NCI-H2171 treated with DMSO at 0.1 percent for 48 hours (cell line): ENCODE data around the gene ZNF469.
"Not testable (repeated sequence)": the region's sequence is repeated elsewhere in the genome, so short reads cannot be mapped to it uniquely, and the experiment has no call there.

Experiments
- DNase-seq: peaks from one replicate; lab custom pipeline; 2025; lab: John Stamatoyannopoulos, UW

The ZNF469 gene

DNA sequence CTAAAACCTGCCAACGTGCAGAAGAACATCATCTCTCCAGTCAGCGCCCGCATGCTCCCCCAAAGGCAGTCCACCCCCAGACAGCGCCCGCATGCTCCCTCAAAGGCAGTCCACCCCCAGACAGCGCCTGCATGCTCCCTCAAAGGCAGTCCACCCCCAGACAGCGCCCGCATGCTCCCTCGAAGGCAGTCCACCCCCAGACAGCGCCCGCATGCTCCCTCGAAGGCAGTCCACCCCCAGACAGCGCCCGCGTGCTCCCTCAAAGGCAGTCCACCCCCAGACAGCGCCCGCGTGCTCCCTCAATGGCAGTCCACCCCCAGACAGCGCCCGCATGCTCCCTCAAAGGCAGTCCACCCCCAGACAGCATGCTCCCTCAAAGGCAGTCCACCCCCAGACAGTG is 22.4 kb upstream of the ZNF469 start:
- not testable (repeated sequence) for DNase-seq

DNA sequence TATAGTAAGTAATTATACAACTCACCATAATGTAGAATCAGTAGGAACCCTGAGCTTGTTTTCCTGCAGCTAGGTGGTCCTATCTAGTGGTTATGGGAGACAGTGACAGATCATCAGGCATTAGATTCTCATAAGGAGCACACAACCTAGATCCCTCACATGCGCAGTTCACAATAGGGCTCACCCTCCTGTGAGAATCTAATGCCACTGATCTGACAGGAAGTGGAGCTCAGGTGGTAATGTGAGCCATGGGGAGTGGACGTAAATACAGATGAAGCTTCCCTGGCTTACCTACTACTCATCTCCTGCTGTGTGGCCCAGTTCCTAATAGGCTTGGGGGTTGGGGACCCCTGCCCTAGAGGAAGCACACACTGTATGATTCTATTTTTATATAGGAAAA is 21.8 kb upstream of the ZNF469 start:
- DNase-seq: no peak

DNA sequence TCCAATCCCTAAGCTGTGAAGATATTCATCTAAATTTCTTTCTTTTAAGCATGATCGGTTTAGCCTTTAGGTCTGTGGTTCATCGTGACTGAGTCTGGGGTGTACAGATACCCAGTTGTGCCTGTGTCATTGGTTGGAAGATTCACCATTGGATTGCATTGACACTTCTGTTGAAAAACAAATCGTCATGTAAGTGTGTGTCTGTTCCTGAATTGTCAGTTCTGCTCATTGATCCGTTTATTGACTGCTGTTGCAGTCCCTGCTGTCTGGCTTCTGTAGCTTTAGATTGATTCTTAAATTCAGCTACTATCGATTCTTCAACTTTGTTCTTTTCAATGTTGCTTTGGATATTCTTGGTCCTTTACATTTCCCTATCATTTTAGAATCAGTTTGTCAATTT is 21.0 kb upstream of the ZNF469 start:
- no peak for DNase-seq

DNA sequence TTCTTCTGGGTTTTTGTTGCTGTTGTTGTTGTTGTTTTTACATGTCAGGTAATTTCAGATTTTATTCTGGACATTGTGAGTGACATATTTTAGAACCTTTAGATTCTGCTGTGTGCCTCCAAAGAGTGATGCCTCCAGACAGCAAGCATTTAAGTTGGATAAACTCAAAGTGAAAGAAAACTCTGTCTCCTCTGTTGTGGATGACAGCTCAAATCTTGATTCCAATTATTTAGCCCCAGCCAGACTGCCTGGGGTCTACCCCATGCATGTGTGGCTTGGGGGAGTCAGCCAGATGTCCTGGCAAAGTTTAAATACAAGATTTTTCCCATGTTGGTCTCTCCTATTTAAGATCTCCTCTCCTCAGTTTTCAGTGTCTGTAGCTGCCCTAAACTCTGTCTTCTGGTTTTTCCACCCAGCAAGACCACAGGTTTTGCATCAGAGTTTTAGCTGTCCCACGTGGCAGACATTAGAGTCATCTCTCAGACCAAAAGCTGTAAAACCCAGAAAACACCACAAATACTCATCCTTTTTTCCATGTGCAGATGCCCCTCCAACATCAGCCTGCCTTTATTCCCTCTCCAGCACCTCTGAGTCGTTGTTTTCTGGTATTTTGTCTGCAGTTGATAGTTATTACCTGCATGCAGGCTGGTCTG is 19.4 kb upstream of the ZNF469 start:
- no peak for DNase-seq

DNA sequence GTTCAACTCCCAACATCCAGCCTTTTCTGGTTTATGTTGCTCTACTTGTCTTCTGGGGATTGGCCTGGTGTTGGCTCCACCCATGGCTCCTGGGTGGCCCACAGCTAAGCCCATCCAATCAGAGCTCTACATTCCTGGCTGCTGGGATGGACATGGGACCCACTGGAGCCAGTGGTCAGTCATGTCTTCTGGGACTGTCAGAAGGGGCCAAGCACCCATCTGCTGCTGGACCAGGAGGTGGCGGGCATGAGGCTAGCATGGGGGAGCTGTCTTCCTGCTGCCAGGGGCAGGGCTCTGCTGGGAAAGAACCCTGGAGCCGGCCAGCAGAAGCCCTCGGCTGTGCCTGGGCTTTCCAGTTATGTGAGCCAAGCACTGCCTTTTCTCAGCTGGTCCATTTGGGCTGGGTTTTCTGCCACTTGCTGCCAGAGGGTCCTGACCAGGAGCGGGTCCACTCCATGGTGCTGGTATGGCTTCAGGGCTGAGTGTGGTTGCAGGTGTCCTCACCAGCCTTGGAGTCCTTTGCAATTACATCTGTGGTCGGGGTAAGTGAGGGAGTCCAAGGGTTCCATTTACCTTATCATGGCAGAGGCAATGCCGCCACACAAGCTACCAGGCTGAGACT is 17.4 kb upstream of the ZNF469 start:
- no peak for DNase-seq

DNA sequence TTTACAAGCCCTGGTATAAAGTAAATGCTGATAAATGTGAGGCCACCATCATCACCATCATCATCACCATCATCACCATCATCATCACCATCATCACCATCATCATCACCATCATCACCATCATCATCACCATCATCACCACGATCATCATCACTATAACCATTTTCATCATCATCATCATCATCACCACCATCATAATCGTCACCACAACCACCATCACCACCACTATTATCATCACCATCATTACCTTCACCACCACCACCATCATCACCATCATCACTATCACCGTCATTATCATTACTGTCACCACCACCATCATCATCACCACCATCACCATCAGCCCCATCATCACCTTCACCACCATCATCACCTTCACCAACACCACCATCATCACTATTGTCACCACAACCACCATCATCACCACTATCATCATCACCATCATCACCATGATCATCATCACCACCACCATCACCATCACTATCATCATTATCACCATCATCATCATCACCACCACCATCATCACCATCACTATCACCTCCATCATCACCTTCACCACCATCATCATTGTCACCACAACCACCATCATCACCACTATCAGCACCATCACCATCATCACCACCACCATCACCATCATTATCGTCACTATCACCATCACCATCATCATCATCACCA is 16.6 kb upstream of the ZNF469 start:
- DNase-seq: no peak

DNA sequence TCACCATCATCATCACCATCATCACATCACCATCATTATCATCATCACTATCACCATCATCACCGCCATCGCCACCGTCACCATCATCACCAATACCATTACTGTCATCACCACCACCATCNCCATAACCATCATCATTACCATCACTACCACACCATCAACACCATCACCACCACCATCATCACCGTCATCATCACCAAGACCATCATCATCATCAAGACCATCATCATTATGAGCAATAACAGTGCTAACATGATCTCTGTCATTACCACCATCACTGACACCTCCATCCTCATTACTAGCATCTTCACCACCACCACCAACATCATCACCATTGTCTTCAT is 16.1 kb upstream of the ZNF469 start:
- DNase-seq: no peak

DNA sequence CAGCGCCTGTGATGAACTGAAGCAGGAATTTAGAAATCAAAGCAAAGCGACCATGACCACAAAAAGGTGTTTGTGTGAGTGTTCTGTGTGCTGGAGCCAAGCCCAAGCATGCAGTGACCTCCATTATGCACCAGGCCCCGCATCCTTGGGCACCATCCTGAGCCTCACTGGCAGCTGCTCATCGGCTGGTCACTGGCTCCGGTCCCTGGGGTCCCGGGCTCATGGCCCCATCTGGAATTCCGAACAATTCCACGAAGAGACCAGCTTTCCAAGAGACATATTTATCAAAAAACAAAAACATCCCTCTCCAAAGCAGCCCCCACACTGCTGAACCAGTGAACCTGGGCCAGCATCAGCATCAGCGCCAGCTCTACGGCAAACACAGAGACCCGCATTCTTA is 15.2 kb upstream of the ZNF469 start:
- DNase-seq: no peak

DNA sequence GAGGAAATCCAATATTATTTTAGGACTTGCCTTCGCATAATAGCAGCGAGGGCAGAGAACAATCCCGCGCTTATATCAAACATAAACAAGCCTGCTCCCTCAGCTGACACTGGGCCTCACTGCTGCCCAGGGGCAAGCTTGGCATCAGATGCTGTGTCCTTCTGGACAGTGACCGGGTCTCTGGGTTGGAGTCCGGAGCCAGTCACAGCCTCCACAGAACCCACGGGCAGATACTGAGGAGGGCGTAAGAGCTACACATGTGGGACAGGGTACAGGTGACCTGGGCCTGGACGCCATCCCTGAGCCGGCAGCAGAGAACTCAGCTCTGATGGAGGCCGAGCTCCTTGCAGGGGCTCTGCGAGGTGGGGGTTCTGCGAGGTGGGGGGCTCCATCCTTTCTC is 14.7 kb upstream of the ZNF469 start:
- no peak for DNase-seq

DNA sequence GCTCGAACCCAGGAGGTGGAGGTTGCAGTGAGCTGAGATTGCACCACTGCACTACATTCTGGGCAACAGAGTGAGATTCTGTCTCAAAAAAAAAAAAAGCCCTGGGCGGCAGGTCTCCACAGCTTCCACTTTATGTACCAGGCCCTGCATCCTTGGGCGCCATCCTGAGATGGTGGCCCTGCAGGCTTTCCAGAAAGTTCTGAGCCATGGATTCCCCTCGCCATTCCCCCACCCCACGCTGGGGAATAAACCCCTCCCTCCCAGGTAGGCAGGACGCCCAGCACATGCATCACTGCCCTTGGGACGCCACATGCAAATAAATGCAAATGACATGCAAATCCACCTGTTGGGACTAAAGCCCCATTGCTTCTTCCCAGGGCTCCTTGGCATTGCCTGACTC is 13.8 kb upstream of the ZNF469 start:
- no peak for DNase-seq

DNA sequence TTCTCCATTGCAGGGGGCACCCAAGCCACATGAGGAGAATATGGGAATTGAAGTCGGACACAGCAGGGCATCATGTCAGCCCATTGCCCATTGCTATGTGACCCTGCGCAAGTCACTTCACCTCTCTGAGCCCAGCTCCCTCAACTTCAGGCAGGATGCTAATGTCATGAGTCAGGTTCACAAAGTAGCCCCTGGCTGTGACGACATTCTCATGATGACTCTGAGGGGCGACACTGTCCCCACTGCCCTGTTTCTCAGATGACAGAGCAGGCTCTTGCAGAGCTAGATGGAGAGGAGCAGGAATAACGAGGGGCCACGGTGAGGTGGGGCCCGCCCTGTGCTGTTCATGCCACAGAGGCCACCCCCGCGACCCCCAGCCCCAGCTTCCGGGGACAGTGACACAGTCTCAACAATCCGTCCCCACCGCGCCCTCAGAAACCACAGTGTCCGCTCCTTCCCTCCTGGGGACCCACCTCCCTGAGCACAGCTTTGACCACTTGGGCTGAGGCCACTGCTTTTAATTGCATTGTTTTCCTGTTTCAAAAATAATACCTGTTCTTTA is 13.2 kb upstream of the ZNF469 start:
- no peak for DNase-seq

DNA sequence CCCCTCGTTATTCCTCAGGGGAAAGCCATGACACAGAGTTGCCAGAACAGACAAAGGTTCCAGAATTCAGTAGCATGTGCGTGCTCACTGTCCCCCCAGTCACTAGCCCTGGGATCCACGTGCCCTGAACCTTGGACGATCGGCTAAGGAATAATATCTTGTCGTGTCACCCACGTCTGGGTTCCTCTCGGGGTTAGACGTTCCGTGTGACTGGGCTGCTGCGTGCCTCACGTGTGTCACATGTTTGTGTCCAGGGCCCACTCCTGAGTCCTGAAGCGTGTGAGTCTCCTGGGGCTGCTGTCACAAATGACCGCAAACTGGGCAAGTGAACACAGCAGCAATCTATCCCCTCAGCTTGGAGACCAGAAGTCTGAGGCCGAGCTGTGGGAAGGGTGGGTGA is 12.4 kb upstream of the ZNF469 start:
- DNase-seq: no peak

DNA sequence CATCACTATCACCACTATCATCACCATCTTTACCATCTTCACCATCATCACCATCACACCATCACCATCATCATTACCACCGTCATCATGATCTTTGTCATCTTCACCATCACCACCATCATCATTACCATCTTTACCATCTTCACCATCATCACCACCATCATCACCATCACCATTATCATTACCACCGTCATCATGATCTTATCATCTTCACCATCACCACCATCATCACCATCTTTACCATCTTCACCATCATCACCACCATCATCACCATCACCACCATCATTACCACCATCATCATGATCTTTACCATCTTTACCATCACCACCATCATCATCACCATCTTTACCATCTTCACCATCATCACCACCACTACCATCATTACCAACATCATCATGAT is 10.2 kb upstream of the ZNF469 start:
- no peak for DNase-seq

DNA sequence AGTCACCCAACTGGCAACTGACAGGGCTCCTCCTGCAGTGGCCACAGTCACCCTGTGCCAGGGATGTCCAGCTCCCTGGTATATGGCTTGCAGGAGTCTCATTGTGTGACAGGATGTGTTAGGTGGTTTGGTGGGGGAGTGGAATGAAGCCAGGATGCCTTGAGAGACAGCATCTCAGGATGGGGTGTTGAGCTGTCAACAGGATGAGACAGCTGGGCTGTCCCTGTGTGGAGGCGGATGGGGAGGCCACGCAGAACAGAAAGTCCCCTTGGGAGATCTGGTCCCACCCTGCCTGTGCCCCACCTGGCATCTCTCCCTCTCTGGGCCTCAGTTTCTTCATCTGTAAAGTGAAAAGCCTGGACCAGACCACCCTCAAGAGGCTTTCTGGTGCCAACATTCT is 9.5 kb upstream of the ZNF469 start:
- DNase-seq: no peak

DNA sequence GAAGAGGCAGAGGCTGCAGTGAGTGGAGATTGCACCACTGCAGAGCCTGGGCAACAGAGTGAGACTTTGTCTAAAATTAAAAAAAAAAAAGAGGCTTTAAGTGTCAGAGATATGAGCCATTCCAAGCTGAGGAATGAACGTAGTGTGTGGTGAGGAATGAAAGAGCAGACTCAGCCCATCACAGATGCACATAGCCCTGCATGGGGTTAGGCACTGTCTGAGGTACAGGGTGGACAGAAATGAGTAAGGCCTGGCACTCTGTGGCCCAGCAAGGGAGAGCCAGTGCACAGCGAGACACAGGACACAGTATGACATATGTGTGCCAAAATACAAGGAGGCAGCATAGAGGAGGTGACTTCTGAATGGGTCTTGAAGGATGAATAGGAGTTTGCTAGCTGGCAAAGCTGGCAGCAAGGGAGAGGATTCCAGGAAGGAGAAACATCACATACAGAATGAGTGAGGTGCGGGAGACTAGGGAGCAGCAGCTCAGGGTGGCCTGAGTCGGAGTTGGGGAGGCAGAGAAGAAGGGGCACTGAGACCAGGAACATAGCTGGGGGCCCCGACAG is 8.7 kb upstream of the ZNF469 start:
- DNase-seq: no peak

DNA sequence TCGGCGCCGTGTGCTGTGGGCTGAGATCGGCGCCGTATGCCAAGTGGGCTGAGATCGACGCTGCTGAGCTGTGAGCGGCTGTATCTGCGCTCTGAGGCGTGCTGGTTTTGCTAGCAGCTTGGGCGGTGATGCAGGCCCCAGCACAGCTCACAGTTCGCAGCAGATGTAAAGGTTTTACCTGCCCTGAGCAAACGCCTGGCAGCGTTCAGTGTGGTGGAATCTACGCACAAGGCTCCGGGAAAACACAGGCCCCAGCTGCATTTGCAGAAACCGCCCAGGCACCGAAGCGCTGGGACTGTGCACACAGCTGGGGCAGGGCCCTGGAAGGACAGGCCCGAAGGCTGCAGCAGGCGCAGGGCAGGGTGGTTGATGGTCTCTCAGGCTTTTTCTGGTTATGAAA is 8.0 kb upstream of the ZNF469 start:
- DNase-seq: no peak

DNA sequence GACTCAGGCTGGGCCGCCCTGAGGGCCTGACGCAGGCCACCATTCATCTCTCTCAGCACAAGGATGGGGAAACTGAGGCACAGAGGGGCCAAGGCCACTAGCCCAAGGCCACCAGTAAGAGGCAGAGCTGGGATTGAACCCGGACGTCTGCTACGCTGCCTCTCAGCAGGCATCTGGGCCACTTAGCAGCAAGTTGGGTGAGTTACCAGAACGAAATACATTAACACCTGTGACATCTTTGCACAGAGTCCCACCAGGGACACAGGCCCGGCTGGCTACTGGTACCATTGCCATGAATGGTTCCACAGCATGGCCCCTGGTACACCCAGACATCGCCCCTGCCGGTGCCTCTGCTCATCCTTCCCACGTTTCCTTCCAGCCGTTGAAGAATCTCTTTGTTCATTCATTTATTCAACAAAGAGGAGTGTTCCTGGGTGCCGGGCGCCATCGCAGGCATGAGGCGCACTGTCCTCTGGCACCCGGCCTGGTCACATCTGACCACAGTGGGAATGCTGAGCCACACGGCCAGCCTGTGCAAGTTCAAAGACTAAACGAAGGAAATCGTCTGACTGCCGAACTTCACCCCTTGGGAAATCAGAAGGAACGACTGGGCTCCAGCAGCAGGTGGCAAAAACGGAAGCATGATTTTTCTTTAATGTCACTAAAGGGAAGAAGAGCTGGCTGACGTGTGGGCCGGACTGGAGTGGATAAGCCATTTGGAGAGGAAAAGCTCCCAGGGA is 7.4 kb upstream of the ZNF469 start:
- no peak for DNase-seq

DNA sequence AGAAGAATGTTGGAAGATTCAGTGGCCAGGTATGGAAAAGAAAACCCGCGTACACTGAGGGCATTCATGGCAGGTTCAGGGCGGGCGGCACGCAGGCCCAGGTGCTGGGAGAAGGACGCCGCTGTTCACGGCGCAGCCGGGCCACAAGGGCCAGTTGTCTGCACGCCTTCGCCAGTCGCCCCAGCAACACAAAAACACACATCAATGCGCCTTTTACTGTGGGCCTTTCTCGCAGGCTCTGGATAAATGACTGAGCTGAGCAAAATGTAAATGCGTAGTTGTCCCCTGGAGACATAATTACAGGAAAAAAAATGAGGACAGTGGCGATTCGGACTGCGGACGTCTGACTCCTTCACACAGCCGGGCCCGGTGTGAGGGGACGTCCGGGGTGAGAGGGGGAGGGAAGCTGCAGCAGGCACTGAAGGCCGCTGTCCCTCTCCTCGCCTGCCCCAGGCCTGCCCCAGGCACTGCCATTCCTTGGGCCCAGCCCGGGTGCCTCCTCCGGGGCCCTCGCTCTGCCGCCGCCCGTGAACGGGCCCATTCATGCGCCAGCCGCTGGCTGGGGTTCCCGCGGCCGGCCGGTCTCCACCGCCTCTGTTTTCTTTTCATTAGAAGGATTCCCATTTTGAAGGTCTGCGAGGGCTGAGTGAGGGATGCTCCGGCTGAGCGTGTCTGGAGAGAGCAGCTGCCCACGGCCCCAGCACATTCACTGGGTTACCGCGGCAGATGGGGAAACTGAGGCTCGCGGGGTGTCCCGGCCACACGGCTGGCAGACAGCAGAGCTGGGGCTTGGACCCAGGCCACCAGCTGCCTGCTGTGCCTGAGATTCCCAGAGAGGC is 6.5 kb upstream of the ZNF469 start:
- DNase-seq: no peak

DNA sequence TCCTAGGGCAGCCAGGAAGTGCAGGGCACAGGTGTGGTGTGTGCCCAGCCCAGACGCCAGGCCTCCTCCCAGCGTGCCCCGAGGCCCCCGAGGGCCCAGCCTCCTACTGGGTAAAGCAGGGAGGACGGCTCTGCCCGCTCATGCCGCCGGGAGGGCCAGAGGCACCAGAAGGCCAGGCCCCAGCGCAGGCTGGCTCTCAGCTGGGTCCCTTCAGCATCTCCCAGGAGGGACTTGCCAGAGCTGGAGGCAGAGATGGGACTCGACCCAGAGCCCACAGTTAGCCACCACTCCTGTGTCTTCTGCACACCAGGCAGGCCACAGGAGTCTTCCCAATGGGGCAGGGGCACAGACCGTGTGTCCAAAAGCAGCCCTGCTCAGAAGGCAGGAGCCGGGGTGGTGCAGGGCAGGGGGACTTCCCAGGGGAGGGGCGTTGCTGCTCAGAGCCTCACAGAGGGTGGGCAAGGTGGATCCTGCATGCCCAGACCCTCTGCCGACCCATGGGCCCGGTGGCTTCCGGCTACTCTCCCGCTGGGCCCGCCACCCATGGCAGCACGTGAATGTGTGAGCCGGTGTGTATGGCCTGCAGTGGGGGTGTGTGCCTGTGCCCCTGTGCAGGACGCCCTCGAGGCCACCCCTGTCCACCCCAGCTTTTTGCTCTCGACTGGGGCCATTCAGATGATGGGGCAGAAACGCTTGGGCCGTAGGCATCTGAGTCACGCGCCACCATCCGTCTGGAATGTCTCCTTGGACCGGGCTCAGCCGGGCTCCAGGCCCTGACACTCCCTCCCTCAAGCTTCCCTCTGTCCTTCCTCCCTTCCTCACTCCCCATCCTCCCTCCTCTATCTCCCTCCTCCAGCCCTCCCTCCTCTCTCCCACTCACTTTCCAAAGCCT is 5.7 kb upstream of the ZNF469 start:
- DNase-seq: no peak

DNA sequence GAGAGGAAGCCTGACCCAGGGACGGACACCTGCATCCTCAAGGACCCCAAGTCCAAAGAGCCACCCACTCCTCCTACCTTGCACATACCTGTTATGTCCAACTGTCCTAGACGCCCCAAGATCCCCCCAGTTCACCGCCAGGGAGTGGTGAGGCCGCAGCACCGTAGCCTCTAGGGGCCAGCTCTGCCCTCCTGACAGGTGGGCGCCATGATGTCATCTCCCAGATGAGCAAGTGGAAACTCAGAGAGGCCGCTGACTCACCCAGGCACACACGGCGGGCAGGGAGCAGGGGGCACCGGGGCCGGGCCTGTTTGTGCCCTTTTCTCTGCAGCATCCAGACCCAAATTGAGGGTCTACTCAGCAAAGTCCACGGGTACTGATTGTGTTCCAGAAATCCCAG is 4.8 kb upstream of the ZNF469 start:
- no peak for DNase-seq

DNA sequence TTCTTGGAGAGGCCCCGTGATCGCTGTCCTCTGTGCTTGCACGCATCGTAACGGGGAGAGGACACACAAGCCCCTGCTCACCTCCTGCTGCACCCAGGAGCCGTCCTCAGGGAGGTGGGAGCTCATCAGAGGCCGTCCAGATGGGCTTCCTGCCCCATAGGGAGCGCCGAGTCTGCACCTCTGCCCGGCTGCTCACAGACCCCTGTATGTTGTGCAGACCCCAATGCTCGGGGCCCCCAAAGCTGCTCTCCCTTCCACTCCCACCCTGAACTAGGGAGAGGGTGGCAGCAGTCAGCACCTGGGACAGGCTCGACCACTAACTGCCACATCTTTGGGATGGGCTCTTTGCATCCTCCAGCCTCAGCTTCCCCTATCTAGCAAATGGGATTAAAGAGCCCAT is 4.4 kb upstream of the ZNF469 start:
- no peak for DNase-seq
